H9 (cell line): ENCODE measurements around the gene PFDN4. TPM values are rescaled to one million over a fixed set of nuclear protein-coding genes. Genes with fewer than 3 reads are reported as not detected.
A peak's percentile ranks its signal among the peaks of the same experiment; 100 is the strongest.
"Not testable (repeated sequence)": the region's sequence is repeated elsewhere in the genome, so short reads cannot be mapped to it uniquely, and the experiment has no call there.

Source experiments
- DNase-seq: peaks from one replicate; pipeline ENCODE4 v3.0.0-alpha.2; 2017
- H2AFZ ChIP-seq: one replicate; pipeline ENCODE4 v1.6.1; 2013; ENCODE audit warnings: mild to moderate bottlenecking, low read length, control low read depth, moderate library complexity
- H2AK5ac ChIP-seq: 2 replicates; pipeline ENCODE4 v1.6.1; 2013; ENCODE audit warnings: low read length, control low read depth, mixed read lengths; ENCODE audit not compliant: insufficient read length
- H2BK120ac ChIP-seq: one replicate; pipeline ENCODE4 v1.6.1; 2013; ENCODE audit warnings: low read depth, mild to moderate bottlenecking, low read length, control low read depth, inconsistent platforms; ENCODE audit not compliant: poor library complexity, severe bottlenecking
- H2BK12ac ChIP-seq: 2 replicates; pipeline ENCODE4 v1.6.1; 2013; ENCODE audit warnings: low read length, control low read depth, mixed read lengths, low read depth; ENCODE audit not compliant: insufficient read length
- H2BK15ac ChIP-seq: 2 replicates; pipeline ENCODE4 v1.6.1; 2013; ENCODE audit warnings: low read depth, low read length, control low read depth
- H2BK20ac ChIP-seq: one replicate; pipeline ENCODE4 v1.6.1; 2013; ENCODE audit warnings: low read depth, mild to moderate bottlenecking, low read length, control low read depth, inconsistent platforms; ENCODE audit not compliant: poor library complexity, severe bottlenecking
- H2BK5ac ChIP-seq: 2 replicates; pipeline ENCODE4 v1.6.1; 2013; ENCODE audit warnings: low read length, control low read depth, mixed read lengths; ENCODE audit not compliant: insufficient read length
- H3K14ac ChIP-seq: 2 replicates; pipeline ENCODE4 v1.6.1; 2013; ENCODE audit warnings: low read length, control low read depth; ENCODE audit not compliant: insufficient read depth
- H3K18ac ChIP-seq: 2 replicates; pipeline ENCODE4 v1.6.1; 2013; ENCODE audit warnings: low read depth, mild to moderate bottlenecking, mixed read lengths, low read length, control low read depth; ENCODE audit not compliant: insufficient read length
- H3K23ac ChIP-seq: 2 replicates; pipeline ENCODE4 v1.6.1; 2013; ENCODE audit warnings: low read length, control low read depth, mixed read lengths, low read depth; ENCODE audit not compliant: insufficient read length
- H3K23me2 ChIP-seq: 2 replicates; pipeline ENCODE4 v1.6.1; 2013; ENCODE audit warnings: low read depth, mild to moderate bottlenecking, mixed read lengths, low read length, control low read depth; ENCODE audit not compliant: insufficient read length, poor library complexity, severe bottlenecking
- H3K27ac ChIP-seq: 2 replicates; pipeline ENCODE4 v1.5.1; 2013; ENCODE audit warnings: low read length, control low read depth, mixed read lengths, low read depth; ENCODE audit not compliant: insufficient read length
- H3K27me3 ChIP-seq: 2 replicates; pipeline ENCODE4 v1.6.1; 2013; ENCODE audit warnings: low read length, control low read depth, inconsistent platforms; ENCODE audit not compliant: insufficient read depth
- H3K4ac ChIP-seq: 2 replicates; pipeline ENCODE4 v1.6.1; 2013; ENCODE audit warnings: low read depth, mild to moderate bottlenecking, control low read depth, inconsistent platforms, low read length, moderate library complexity
- H3K4me1 ChIP-seq: 2 replicates; pipeline ENCODE4 v1.6.1; 2013; ENCODE audit warnings: low read length, control low read depth, inconsistent platforms; ENCODE audit not compliant: insufficient read depth
- H3K4me2 ChIP-seq: 2 replicates; pipeline ENCODE4 v1.6.1; 2013; ENCODE audit warnings: low read length, control low read depth, mixed read lengths; ENCODE audit not compliant: insufficient read length, insufficient read depth
- H3K56ac ChIP-seq: 2 replicates; pipeline ENCODE4 v1.6.1; 2013; ENCODE audit warnings: low read depth, mild to moderate bottlenecking, mixed read lengths, low read length, control low read depth; ENCODE audit not compliant: insufficient read length
- H3K79me1 ChIP-seq: 2 replicates; pipeline ENCODE4 v1.6.1; 2013; ENCODE audit warnings: low read depth, mild to moderate bottlenecking, moderate library complexity, low read length, control low read depth, inconsistent platforms; ENCODE audit not compliant: insufficient read depth, poor library complexity, severe bottlenecking
- H3K79me2 ChIP-seq: 2 replicates; pipeline ENCODE4 v1.6.1; 2013; ENCODE audit warnings: low read length, control low read depth, inconsistent platforms; ENCODE audit not compliant: insufficient read depth
- H3K9ac ChIP-seq: 2 replicates; pipeline ENCODE4 v1.6.1; 2013; ENCODE audit warnings: low read length, control low read depth, mixed read lengths; ENCODE audit not compliant: insufficient read length; ENCODE audit errors: extremely low read depth
- H3K9me3 ChIP-seq: one replicate; pipeline ENCODE4 v1.6.1; 2013; ENCODE audit warnings: low read depth, low read length, inconsistent platforms; ENCODE audit not compliant: control insufficient read depth
- H3T11ph ChIP-seq: one replicate; pipeline ENCODE4 v1.6.1; 2013; ENCODE audit warnings: mild to moderate bottlenecking, low read length, control low read depth, inconsistent platforms
- H4K20me1 ChIP-seq: one replicate; pipeline ENCODE4 v1.6.1; 2013; ENCODE audit not compliant: control insufficient read depth, insufficient read length, insufficient read depth
- H4K5ac ChIP-seq: 2 replicates; pipeline ENCODE4 v1.6.1; 2013; ENCODE audit warnings: low read depth, mild to moderate bottlenecking, mixed read lengths, low read length, control low read depth; ENCODE audit not compliant: insufficient read length
- H4K8ac ChIP-seq: replicated peaks from 2 replicates; pipeline ENCODE4 v1.6.1; 2013; ENCODE audit warnings: low read length, control low read depth, mixed read lengths, low read depth; ENCODE audit not compliant: insufficient read length
- H4K91ac ChIP-seq: 2 replicates; pipeline ENCODE4 v1.6.1; 2013; ENCODE audit warnings: low read depth, mild to moderate bottlenecking, moderate library complexity, mixed read lengths, low read length, control low read depth; ENCODE audit not compliant: insufficient read length
- H3K27ac Mint-ChIP-seq, 3 experiments: 2 replicates in 2 of 3; 3 replicates in 1 of 3; pipeline ENCODE4 v1.8.0; 2020 to 2021; ENCODE audit warnings: mixed read lengths in 3 of 3, mild to moderate bottlenecking in 1 of 3, moderate library complexity in 1 of 3
- H3K27me3 Mint-ChIP-seq: 2 replicates; pipeline ENCODE4 v1.8.0; 2021; ENCODE audit warnings: low read depth, mild to moderate bottlenecking, moderate library complexity, mixed read lengths
- H3K36me3 Mint-ChIP-seq, 3 experiments: 2 replicates in 2 of 3; 3 replicates in 1 of 3; pipeline ENCODE4 v1.8.0; 2020 to 2021; ENCODE audit warnings: low read depth in 3 of 3, mixed read lengths in 3 of 3; ENCODE audit not compliant: insufficient read depth in 1 of 3
- H3K4me1 Mint-ChIP-seq, 2 experiments: 2 replicates each; pipeline ENCODE4 v1.8.0; 2020; ENCODE audit warnings: mixed read lengths in 2 of 2
- H3K4me3 Mint-ChIP-seq, 2 experiments: 2 replicates in 1 of 2; 3 replicates in 1 of 2; pipeline ENCODE4 v1.8.0; 2020 to 2021; ENCODE audit warnings: mild to moderate bottlenecking in 2 of 2, mixed read lengths in 2 of 2, moderate library complexity in 1 of 2
- H3K9me3 Mint-ChIP-seq, 2 experiments: 2 replicates in 1 of 2; 3 replicates in 1 of 2; pipeline ENCODE4 v1.8.0; 2020; ENCODE audit warnings: mild to moderate bottlenecking in 2 of 2, mixed read lengths in 2 of 2, moderate library complexity in 1 of 2
- CTCF ChIP-seq: fragments of 200-600 bp; sonication (generic); conservative IDR thresholded peaks from 3 replicates; pipeline ENCODE4 v1.8.0; 2021; ENCODE audit warnings: antibody characterized with exemption, mild to moderate bottlenecking
- WGBS: extraction: QIAGEN DNeasy Blood & Tissue Kit; methylation state at CpG from one replicate; pipeline ENCODE4 v1.1.7; 2013; ENCODE audit warnings: missing lambda C conversion rate, low lambda C conversion rate, mixed read lengths; ENCODE audit not compliant: insufficient read length; ENCODE audit errors: extremely low coverage; 5-methylcytosine and 5-hydroxymethylcytosine counted together
- total RNA-seq: library from RNA; stranded (reverse); gene quantifications from 2 replicates; pipeline ENCODE4 v1.2.1, GENCODE V29; 2021

Gene PFDN4
- total RNA-seq, 1 experiment from 2014 or later = 73.6 TPM

DNA sequence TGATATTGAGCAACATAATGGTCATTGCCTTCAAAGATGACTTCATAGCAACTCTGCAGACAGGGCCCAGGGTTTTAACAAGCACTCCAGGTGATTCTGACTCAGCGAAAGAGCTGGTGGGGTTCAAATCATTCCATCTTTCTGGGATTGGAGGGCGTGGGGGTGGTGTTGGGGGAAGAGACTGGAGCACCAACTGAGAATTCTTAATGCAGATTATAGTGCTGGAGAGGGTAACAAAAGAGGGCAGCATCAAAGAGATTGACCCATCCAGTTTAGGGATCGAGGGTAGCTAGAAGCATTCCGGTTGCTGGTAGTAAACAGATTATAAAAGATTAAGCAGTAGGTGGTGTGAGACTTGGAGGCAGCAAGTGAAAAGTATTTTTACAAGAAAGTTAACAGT is 15.9 kb downstream of the PFDN4 start:
- no peak overlapping the region for H4K5ac ChIP-seq
- H3K18ac ChIP-seq = no peak overlapping the region
- H4K8ac ChIP-seq = no peak overlapping the region
- no peak overlapping the region for H3K9ac ChIP-seq
- no peaks in the 10 kb centered on the region for H3K79me2 ChIP-seq
- H3K36me3 Mint-ChIP-seq = peaks cover 0 to 9% (median 2%) of the 10 kb centered on the region in 3 experiments; a peak in 3 of 7 replicates
- no peak overlapping the region for H3K14ac ChIP-seq
- no peak overlapping the region for H2AK5ac ChIP-seq
- H2BK15ac ChIP-seq = no peak overlapping the region
- H3K4me3 Mint-ChIP-seq = no peak overlapping the region
- H2AFZ ChIP-seq = no peak overlapping the region
- no peaks in the 10 kb centered on the region for H3K27me3 Mint-ChIP-seq
- no peaks in the 10 kb centered on the region for H3K23me2 ChIP-seq
- H3K4ac ChIP-seq = no peak overlapping the region
- H3T11ph ChIP-seq = no peak overlapping the region
- no peak overlapping the region for H3K23ac ChIP-seq
- H3K56ac ChIP-seq = no peak overlapping the region
- no peak for DNase-seq
- H3K4me1 ChIP-seq = peaks cover 5% of the 10 kb centered on the region; the same call in 1 of the 2 replicates
- no peaks in the 10 kb centered on the region for H3K9me3 ChIP-seq
- no peak overlapping the region for H2BK20ac ChIP-seq
- H2BK12ac ChIP-seq = no peak overlapping the region
- H3K27me3 ChIP-seq = no peaks in the 10 kb centered on the region
- no peak overlapping the region for H4K91ac ChIP-seq
- TF ChIP-seq CTCF = no peak
- no CpG with 5 or more reads among the region's 4 CpGs for WGBS
- H2BK5ac ChIP-seq = no peak overlapping the region
- no peak overlapping the region for H3K27ac ChIP-seq
- no peaks in the 10 kb centered on the region for H4K20me1 ChIP-seq
- peaks cover 35 to 41% of the 10 kb centered on the region in 2 experiments for H3K4me1 Mint-ChIP-seq
- no peak overlapping the region for H2BK120ac ChIP-seq
- H3K27ac Mint-ChIP-seq = peak overlapping the region in 2 of 3 experiments; percentile 3 to 5; a peak in 5 of 7 replicates
- H3K79me1 ChIP-seq = no peaks in the 10 kb centered on the region
- H3K4me2 ChIP-seq = no peak overlapping the region
- H3K9me3 Mint-ChIP-seq = no peaks in the 10 kb centered on the region

GRCh38 chr20:54224642-54225041 is 16.8 kb downstream of the PFDN4 start:
- H3K27ac Mint-ChIP-seq, H3K79me2 ChIP-seq, H3K4me1 ChIP-seq, H3K4ac ChIP-seq, H3K36me3 Mint-ChIP-seq, H3K23me2 ChIP-seq, H2BK120ac ChIP-seq, H4K5ac ChIP-seq, H3K27me3 Mint-ChIP-seq, H3K56ac ChIP-seq, H3K27ac ChIP-seq, H3K27me3 ChIP-seq, H3K18ac ChIP-seq, H3T11ph ChIP-seq, H3K9me3 Mint-ChIP-seq, H4K20me1 ChIP-seq, H3K14ac ChIP-seq, H3K4me2 ChIP-seq, H2BK12ac ChIP-seq, H3K23ac ChIP-seq, DNase-seq, H2AK5ac ChIP-seq, H3K79me1 ChIP-seq, H2AFZ ChIP-seq, H2BK5ac ChIP-seq, H3K9ac ChIP-seq, H2BK20ac ChIP-seq, H3K4me3 Mint-ChIP-seq, H2BK15ac ChIP-seq, H3K9me3 ChIP-seq, H4K91ac ChIP-seq, H4K8ac ChIP-seq: not testable (repeated sequence)
- peaks cover 35 to 41% of the 10 kb centered on the region in 2 experiments for H3K4me1 Mint-ChIP-seq
- no CpG with 5 or more reads among the region's 9 CpGs for WGBS
